DND-41 (cell line): ENCODE results near the gene PPFIBP1.

Experiments used
- ATAC-seq: fragments of 200-7000 bp; cut with Tn5 transposase; 3 replicates; pipeline ENCODE4 v1.9.1; 2021; ENCODE audit warnings: low read depth; ENCODE audit not compliant: insufficient read depth
- DNase-seq: peaks from one replicate; pipeline ENCODE4 v3.0.0-alpha.2; 2020
- H2AFZ ChIP-seq: 2 replicates; pipeline ENCODE4 v1.6.0; 2012; ENCODE audit warnings: low read depth, low read length
- H3K27ac ChIP-seq: 2 replicates; pipeline ENCODE4 v1.5.1; 2012; ENCODE audit warnings: low read length, inconsistent platforms
- H3K27me3 ChIP-seq: fragments of 200-600 bp; sonication (generic); 2 replicates; pipeline ENCODE4 v1.6.0; 2012; ENCODE audit warnings: low read length, mild to moderate bottlenecking, inconsistent platforms; ENCODE audit not compliant: insufficient read depth, poor library complexity
- H3K36me3 ChIP-seq: 2 replicates; pipeline ENCODE4 v1.5.1; 2012; ENCODE audit warnings: low read length, inconsistent platforms; ENCODE audit not compliant: insufficient read depth
- H3K4me1 ChIP-seq: 2 replicates; pipeline ENCODE4 v1.5.1; 2012; ENCODE audit warnings: mild to moderate bottlenecking, low read length; ENCODE audit not compliant: insufficient read depth
- H3K4me2 ChIP-seq: 2 replicates; pipeline ENCODE4 v1.6.0; 2012; ENCODE audit warnings: mild to moderate bottlenecking, moderate library complexity, low read length, inconsistent platforms; ENCODE audit not compliant: insufficient read depth
- H3K4me3 ChIP-seq, 2 experiments: fragments of 200-600 bp in 1 of 2; shearing (Covaris generic) in 1 of 2; 2 replicates each; pipeline ENCODE4 v1.5.1; 2012 to 2016; ENCODE audit warnings: inconsistent platforms in 2 of 2, low read length in 2 of 2, mild to moderate bottlenecking in 2 of 2, low read depth in 1 of 2, moderate library complexity in 1 of 2
- H3K79me2 ChIP-seq: 2 replicates; pipeline ENCODE4 v1.6.0; 2012; ENCODE audit warnings: low read length, inconsistent platforms; ENCODE audit not compliant: insufficient read depth
- H3K9ac ChIP-seq: 2 replicates; pipeline ENCODE4 v1.6.0; 2012; ENCODE audit warnings: low read depth, mild to moderate bottlenecking, inconsistent platforms, low read length, moderate library complexity
- H3K9me3 ChIP-seq: 2 replicates; pipeline ENCODE4 v1.5.1; 2012; ENCODE audit warnings: low read length, moderate library complexity, mild to moderate bottlenecking, inconsistent platforms; ENCODE audit not compliant: insufficient read depth, severe bottlenecking
- H4K20me1 ChIP-seq: 2 replicates; pipeline ENCODE4 v1.6.0; 2012; ENCODE audit warnings: low read length; ENCODE audit not compliant: insufficient read depth
- CTCF ChIP-seq: IDR thresholded peaks from 2 replicates; pipeline ENCODE4 v1.5.1; 2012; ENCODE audit warnings: borderline replicate concordance, low read length, moderate library complexity, mild to moderate bottlenecking; ENCODE audit not compliant: poor library complexity, severe bottlenecking; ENCODE audit errors: extremely low read depth
- EZH2 ChIP-seq: IDR thresholded peaks from 3 replicates; pipeline ENCODE4 v1.6.1; 2012; ENCODE audit warnings: borderline replicate concordance, low read depth, mild to moderate bottlenecking, moderate library complexity, low read length, inconsistent platforms; ENCODE audit not compliant: severe bottlenecking

The PPFIBP1 gene

GRCh38 chr12:27604431-27604830, 80.4 kb downstream of the PPFIBP1 start:
- Histone ChIP-seq H3K9ac (no peak overlapping the region), H3K4me1 (no peaks in the 10 kb centered on the region), H3K4me3 (no peak overlapping the region), H3K9me3 (no peaks in the 10 kb centered on the region), H3K27ac (no peak overlapping the region), H2AFZ (no peak overlapping the region), H3K36me3 (no peaks in the 10 kb centered on the region), H4K20me1 (no peaks in the 10 kb centered on the region), H3K4me2 (no peak overlapping the region), H3K79me2 (no peaks in the 10 kb centered on the region), H3K27me3 (no peaks in the 10 kb centered on the region)
- ATAC-seq = no peak
- DNase-seq = no peak
- TF ChIP-seq EZH2 (no peak), CTCF (no peak)

GRCh38 chr12:27606986-27607385, 83.0 kb downstream of the PPFIBP1 start:
- ATAC-seq = no peak
- Histone ChIP-seq H3K4me3 (no peak overlapping the region), H3K4me2 (no peak overlapping the region), H3K36me3 (no peaks in the 10 kb centered on the region), H3K9me3 (no peaks in the 10 kb centered on the region), H3K79me2 (no peaks in the 10 kb centered on the region), H4K20me1 (no peaks in the 10 kb centered on the region), H3K27me3 (no peaks in the 10 kb centered on the region), H2AFZ (no peak overlapping the region), H3K9ac (no peak overlapping the region), H3K27ac (no peak overlapping the region), H3K4me1 (no peaks in the 10 kb centered on the region)
- TF ChIP-seq EZH2 (no peak), CTCF (no peak)
- DNase-seq = no peak

DNA sequence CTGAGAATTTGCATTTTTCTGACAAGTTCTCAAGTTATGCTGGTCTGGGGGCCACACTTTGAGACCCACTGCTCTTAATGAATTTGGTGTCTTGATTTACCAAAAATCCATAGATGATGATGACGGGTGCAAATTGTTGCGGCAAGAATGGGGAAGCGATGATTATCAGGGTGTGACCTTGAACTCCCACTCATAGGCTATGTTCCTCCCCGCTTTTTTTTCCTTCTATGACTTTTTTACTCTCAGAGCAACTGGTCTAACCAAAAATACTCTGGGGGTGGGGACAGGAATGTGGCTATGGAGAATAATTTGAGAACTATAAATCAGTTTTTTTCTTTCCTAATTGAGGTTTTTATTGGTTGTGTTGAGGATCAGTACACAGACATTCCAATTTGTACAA, 83.6 kb downstream of the PPFIBP1 start:
- H3K27me3 ChIP-seq = no peaks in the 10 kb centered on the region
- DNase-seq = no peak
- H2AFZ ChIP-seq = no peak overlapping the region
- ATAC-seq = no peak
- no peaks in the 10 kb centered on the region for H4K20me1 ChIP-seq
- no peak overlapping the region for H3K27ac ChIP-seq
- no peak overlapping the region for H3K9ac ChIP-seq
- H3K36me3 ChIP-seq = no peaks in the 10 kb centered on the region
- no peak for TF ChIP-seq EZH2
- no peak overlapping the region for H3K4me2 ChIP-seq
- no peaks in the 10 kb centered on the region for H3K9me3 ChIP-seq
- no peaks in the 10 kb centered on the region for H3K4me1 ChIP-seq
- H3K79me2 ChIP-seq = no peaks in the 10 kb centered on the region
- no peak overlapping the region for H3K4me3 ChIP-seq

GRCh38 chr12:27608890-27609289, 84.9 kb downstream of the PPFIBP1 start:
- Histone ChIP-seq H3K4me3 (no peak overlapping the region), H3K9me3 (no peaks in the 10 kb centered on the region), H3K4me1 (no peaks in the 10 kb centered on the region), H3K4me2 (no peak overlapping the region), H2AFZ (no peak overlapping the region), H3K79me2 (no peaks in the 10 kb centered on the region), H4K20me1 (no peaks in the 10 kb centered on the region), H3K36me3 (no peaks in the 10 kb centered on the region), H3K9ac (no peak overlapping the region), H3K27ac (no peak overlapping the region), H3K27me3 (no peaks in the 10 kb centered on the region)
- DNase-seq = no peak
- TF ChIP-seq CTCF (no peak), EZH2 (no peak)
- no peak for ATAC-seq
